Measurements from ENCODE around the gene L3MBTL3.
"Not testable (repeated sequence)": the region's sequence is repeated elsewhere in the genome, so short reads cannot be mapped to it uniquely, and the experiment has no call there.

Gene L3MBTL3

GRCh38 chr6:130167655-130168054, 149.3 kb downstream of the L3MBTL3 start:
- in situ Hi-C loops (cut with MboI; ENCODE audit: low pct_unique_long_range_greater_than_20kb, low sequenced_read_pairs, unreplicated experiment) = no loop called here
- no peak for DNase-seq (ENCODE audit: low spot score)
- no peak for TF ChIP-seq CTCF (IDR thresholded peaks at IDR 0.05; ENCODE audit: extremely low read depth, insufficient read depth, missing control alignments)

- in situ Hi-C loops (cut with MboI; ENCODE audit: low pct_unique_long_range_greater_than_20kb, low sequenced_read_pairs, unreplicated experiment); DNase-seq (ENCODE audit: low spot score): not testable (repeated sequence)
Observed at GRCh38 chr6:130170160-130170559, 151.8 kb downstream of the L3MBTL3 start.

- in situ Hi-C loops (cut with MboI; ENCODE audit: low pct_unique_long_range_greater_than_20kb, low sequenced_read_pairs, unreplicated experiment); DNase-seq (ENCODE audit: low spot score): not testable (repeated sequence)
Observed at GRCh38 chr6:130173377-130174004, 155.1 kb downstream of the L3MBTL3 start.

- in situ Hi-C loops (cut with MboI; ENCODE audit: low pct_unique_long_range_greater_than_20kb, low sequenced_read_pairs, unreplicated experiment) = no loop called here
- no peak for DNase-seq (ENCODE audit: low spot score)
- TF ChIP-seq CTCF (IDR thresholded peaks at IDR 0.05; ENCODE audit: extremely low read depth, insufficient read depth, missing control alignments) = no peak
Observed at GRCh38 chr6:130176378-130176777, 158.0 kb downstream of the L3MBTL3 start.

- no peak for DNase-seq (ENCODE audit: low spot score)
- no peak for TF ChIP-seq CTCF (IDR thresholded peaks at IDR 0.05; ENCODE audit: extremely low read depth, insufficient read depth, missing control alignments)
- in situ Hi-C loops (cut with MboI; ENCODE audit: low pct_unique_long_range_greater_than_20kb, low sequenced_read_pairs, unreplicated experiment) = no loop called here
Observed at GRCh38 chr6:130178692-130179091, 160.3 kb downstream of the L3MBTL3 start.

DNA sequence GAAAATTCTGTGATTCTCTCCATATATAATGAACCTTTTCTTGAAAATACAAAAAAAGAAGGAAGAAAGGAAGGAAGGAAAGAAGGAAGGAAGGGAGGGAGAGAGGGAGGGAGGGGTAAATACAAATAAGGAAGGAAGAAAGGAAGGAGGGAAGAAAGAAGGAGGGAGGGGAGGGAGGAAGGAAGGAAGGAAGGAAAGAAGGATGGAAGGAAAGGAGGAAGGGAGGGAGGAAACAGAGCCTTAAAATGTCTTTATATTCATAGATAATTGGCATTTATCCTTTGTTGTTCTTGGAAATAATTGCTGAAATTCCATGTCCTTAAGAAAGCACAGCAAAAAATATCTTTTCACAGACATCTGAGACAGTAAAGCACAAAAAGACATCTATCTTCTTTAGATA, 164.1 kb downstream of the L3MBTL3 start:
- DNase-seq (ENCODE audit: low spot score) = no peak
- TF ChIP-seq CTCF (IDR thresholded peaks at IDR 0.05; ENCODE audit: extremely low read depth, insufficient read depth, missing control alignments) = no peak
- in situ Hi-C loops (cut with MboI; ENCODE audit: low pct_unique_long_range_greater_than_20kb, low sequenced_read_pairs, unreplicated experiment) = no loop called here

GRCh38 chr6:130183271-130184222, 165.2 kb downstream of the L3MBTL3 start:
- no peak for DNase-seq (ENCODE audit: low spot score)
- in situ Hi-C loops (cut with MboI; ENCODE audit: low pct_unique_long_range_greater_than_20kb, low sequenced_read_pairs, unreplicated experiment) = no loop called here
- no peak for TF ChIP-seq CTCF (IDR thresholded peaks at IDR 0.05; ENCODE audit: extremely low read depth, insufficient read depth, missing control alignments)
